Measurements from ENCODE around the gene SYNGAP1.
A peak's percentile ranks its signal among the peaks of the same experiment; 100 is the strongest.
"Not testable (repeated sequence)": the region's sequence is repeated elsewhere in the genome, so short reads cannot be mapped to it uniquely, and the experiment has no call there.

Gene SYNGAP1

GRCh38 chr6:33391922-33392594 lies 27.8 kb upstream of the SYNGAP1 start:
- TF ChIP-seq CTCF (IDR thresholded peaks at IDR 0.05; ENCODE audit: low read length, missing control alignments), result no peak
- DNase-seq (ENCODE audit: low read depth), result no peak
- peak overlapping the region; percentile 90 for H3K4me3 ChIP-seq (replicated peaks; ENCODE audit: low read depth, low read length)

GRCh38 chr6:33392595-33392948 lies 27.3 kb upstream of the SYNGAP1 start:
- TF ChIP-seq CTCF (IDR thresholded peaks at IDR 0.05; ENCODE audit: low read length, missing control alignments), result no peak
- peak overlapping the region; percentile 90 for H3K4me3 ChIP-seq (replicated peaks; ENCODE audit: low read depth, low read length)
- no peak for DNase-seq (ENCODE audit: low read depth)

- DNase-seq (ENCODE audit: low read depth), result no peak
- H3K4me3 ChIP-seq (replicated peaks; ENCODE audit: low read depth, low read length), result peak overlapping the region; percentile 90
- TF ChIP-seq CTCF (IDR thresholded peaks at IDR 0.05; ENCODE audit: low read length, missing control alignments), result no peak
These were observed 26.9 kb upstream of the SYNGAP1 start for GRCh38 chr6:33392979-33393378.

GRCh38 chr6:33397541-33397940 lies 22.3 kb upstream of the SYNGAP1 start:
- DNase-seq (ENCODE audit: low read depth), result no peak
- no peak for TF ChIP-seq CTCF (IDR thresholded peaks at IDR 0.05; ENCODE audit: low read length, missing control alignments)
- H3K4me3 ChIP-seq (replicated peaks; ENCODE audit: low read depth, low read length), result no peak overlapping the region

- not testable (repeated sequence) for DNase-seq (ENCODE audit: low read depth); H3K4me3 ChIP-seq (replicated peaks; ENCODE audit: low read depth, low read length)
These were observed 21.3 kb upstream of the SYNGAP1 start for GRCh38 chr6:33398601-33399000.

- H3K4me3 ChIP-seq (replicated peaks; ENCODE audit: low read depth, low read length); DNase-seq (ENCODE audit: low read depth): not testable (repeated sequence)
These were observed 20.0 kb upstream of the SYNGAP1 start for GRCh38 chr6:33399881-33400280.

GRCh38 chr6:33404884-33405283 lies 15.0 kb upstream of the SYNGAP1 start:
- DNase-seq (ENCODE audit: low read depth), result no peak
- no peak overlapping the region for H3K4me3 ChIP-seq (replicated peaks; ENCODE audit: low read depth, low read length)
- TF ChIP-seq CTCF (IDR thresholded peaks at IDR 0.05; ENCODE audit: low read length, missing control alignments), result no peak

- no peak for TF ChIP-seq CTCF (IDR thresholded peaks at IDR 0.05; ENCODE audit: low read length, missing control alignments)
These were observed 14.4 kb upstream of the SYNGAP1 start for GRCh38 chr6:33405386-33405940.

More at GRCh38 chr6:33405386-33405940, 14.4 kb upstream of the SYNGAP1 start:
- no peak for DNase-seq (ENCODE audit: low read depth)
- H3K4me3 ChIP-seq (replicated peaks; ENCODE audit: low read depth, low read length), result no peak overlapping the region

Measured in fibroblast of pulmonary artery (primary cell).